HG03457 (cell line): ENCODE results near the gene RWDD1.
"Not testable (repeated sequence)": the region's sequence is repeated elsewhere in the genome, so short reads cannot be mapped to it uniquely, and the experiment has no call there.

Experiments
- ATAC-seq: cut with Tn5 transposase; IDR thresholded peaks from one replicate; pipeline ENCODE4 v1.9.1; 2021; ENCODE audit warnings: moderate number of reproducible peaks; ENCODE audit not compliant: unreplicated experiment

Gene RWDD1

DNA sequence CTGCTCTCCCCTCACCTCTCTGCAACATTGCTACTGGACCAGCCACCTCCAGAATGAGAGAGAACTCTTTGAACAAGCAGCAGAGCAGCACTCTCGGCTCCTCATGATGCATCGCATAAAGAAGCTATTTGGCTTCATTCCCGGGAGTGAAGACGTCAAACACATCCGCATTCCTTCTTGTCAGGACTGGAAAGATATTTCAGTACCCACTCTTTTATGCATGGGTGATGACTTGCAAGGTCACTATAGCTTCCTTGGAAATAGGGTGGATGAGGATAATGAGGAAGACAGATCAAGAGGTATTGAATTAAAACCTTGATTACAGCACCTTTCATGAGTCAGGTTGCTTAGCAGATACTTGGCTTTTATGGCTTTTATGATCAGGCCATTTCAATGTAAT, 13.4 kb upstream of the RWDD1 start:
- ATAC-seq = no peak

DNA sequence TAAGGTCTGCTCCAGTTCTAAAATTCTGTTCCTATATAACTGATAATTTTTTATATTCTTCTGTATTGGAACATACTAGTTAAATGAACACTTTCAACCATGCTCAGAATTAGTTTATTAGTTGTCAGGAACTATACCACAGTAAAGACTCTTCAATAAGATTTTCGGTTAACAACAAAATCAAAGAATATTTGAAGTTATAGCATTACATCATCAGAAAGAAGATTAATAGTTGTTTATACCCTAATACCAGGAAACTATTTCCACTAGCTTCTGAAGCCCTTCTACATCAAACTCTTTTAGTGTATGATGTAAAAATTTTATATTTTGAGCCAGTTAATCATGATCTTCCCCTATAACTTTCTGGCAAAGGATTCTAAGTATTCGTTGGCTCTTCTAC, 11.2 kb upstream of the RWDD1 start:
- ATAC-seq = no peak

DNA sequence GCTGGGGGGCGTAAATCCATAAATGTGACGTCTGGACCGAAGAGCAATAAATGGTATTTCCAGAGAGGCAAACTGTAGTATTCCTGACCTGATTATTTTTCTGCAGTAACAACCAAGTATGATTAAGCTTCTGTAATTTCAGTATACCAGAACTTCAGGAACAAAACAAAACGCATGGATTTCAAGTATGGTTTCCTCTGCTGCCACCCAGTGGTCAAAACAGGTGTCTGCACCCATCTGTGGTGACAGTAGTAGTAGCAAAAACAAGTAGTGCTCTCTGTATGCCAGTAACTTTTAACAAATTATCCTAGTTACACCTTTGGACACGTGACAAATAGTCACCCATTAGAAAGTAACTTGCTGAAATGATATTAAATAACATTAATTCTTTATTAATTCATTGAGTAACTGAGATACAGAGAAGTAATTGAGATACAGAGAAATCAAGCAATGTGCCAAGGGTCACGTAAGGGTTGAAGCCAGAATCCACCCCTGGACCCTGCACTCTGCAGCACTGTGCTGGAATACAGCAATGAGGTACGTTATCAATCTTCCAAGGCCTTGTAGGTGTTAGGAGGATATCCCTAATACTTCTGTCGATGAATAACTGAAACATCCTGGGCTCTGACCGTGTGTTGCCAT, 9.8 kb upstream of the RWDD1 start:
- no peak for ATAC-seq

DNA sequence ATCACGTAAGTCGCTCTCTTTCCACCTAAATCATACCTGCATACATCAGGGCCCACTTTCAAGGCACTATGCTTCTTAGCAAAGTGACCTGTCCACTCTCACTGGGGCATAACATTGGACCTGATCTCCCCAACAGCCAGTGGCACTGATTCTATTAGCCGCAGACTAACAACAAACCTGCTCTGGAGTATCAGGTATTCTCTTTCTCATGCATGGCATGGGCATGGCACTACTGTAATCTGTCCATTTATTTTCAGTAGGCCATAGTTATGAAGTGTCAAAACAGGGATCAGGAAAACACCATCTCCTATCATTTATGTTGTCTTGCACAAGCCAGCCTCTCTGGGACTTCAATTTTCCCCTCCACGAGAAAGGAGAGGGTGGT, 9.3 kb upstream of the RWDD1 start:
- ATAC-seq = no peak

DNA sequence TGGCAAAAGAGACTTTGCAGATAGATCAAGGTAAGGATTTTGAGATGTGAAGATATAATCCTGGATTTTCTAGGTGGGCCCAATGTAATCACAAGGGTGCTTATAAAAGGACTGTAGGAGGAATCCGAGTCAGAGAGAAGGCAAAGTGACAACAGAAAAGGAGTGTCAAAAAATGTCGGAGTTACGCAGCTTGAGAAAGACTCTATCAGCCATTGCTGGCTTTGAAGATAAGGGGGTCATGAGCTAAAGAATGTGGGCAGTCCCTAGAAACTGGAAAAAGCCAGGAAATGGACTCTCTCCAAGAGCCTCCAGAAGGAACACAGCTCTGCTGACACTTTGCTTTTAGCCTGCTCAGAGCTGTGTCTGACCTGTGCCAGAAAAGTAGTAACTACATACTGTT, 8.7 kb upstream of the RWDD1 start:
- no peak for ATAC-seq

DNA sequence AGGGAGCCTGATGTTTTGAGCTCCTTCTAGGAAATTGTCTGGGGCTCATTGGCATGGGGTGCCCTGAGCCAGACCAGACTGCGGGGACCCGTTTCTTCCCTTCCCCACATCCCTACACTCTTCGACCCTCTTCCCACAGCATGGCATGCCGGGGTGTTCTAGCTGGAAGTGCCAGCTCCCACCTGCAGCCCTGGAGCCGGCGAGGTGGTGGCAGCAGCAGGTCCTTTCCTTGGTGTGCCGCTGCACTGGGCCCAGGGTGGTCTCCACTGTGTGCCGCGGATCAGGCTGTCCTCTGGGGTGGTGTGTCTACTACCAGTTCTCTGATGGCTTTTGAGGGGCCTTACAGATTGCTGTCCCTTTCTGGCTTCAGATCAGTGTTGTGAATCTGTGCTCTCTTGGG, 7.5 kb upstream of the RWDD1 start:
- no peak for ATAC-seq

DNA sequence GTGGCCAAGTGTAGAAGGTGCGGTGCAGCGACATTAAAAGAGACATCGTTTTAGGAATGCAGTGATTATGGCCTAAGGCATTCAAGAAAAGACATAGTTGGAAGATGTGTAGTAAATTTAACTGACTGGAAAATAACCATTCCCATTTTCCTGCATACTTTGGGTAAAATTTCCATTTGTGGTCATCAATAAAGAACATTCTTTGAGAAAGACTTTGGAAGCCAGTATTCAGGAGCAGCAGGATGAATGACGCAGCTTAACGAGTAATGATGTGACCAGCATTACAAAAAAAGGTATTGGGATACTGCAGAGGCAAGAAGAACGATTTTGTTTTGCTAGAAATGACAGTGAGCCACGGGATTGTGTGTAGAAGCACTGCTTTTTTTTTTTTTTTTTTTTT, 7.0 kb upstream of the RWDD1 start:
- ATAC-seq = no peak

DNA sequence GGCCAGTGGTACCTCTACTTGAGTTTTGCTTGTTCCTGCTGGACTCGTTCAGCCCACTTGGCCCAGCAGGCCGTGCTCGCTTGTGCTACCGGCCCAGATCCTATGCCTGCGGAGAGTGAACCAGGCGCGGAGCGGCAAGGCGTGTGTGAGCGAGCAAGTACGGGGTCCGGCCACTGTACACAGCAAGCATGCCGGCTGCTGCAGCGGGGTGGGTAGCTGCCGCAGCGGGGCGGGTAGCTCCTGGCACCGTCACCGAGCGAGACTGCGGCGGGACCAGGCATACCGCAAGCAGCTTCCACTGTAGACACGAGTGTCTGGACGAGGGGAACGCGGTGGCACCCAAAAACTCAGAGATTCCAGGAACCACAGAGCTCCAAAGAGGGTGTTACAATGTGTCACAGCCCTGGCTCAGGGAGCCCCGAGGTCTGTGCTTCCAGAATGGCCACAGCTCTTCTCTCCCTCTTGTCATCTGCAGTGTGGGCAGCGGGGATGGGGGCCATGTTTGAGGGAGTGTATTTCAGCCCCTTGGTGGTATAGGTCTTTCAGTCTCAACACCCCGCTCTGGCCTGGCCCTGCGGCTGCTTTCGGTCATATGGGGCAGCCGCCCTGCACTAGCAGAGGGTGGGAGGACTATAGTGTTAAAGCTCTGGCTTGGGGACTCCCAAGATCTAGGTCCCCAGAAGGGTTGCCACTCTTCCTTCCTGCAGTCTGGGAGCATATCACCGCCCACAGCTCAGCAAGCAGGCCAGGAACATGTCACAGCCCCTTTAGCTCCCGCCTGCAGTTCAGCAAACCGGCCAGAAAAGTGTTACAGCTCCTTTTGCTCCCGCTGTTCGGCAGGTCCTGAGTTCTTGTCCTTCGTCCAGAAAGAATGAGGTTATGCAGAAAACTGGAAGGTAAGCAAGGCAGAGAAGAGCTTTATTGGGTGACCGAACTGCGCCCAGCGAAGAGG, 6.1 kb upstream of the RWDD1 start:
- ATAC-seq = no peak

DNA sequence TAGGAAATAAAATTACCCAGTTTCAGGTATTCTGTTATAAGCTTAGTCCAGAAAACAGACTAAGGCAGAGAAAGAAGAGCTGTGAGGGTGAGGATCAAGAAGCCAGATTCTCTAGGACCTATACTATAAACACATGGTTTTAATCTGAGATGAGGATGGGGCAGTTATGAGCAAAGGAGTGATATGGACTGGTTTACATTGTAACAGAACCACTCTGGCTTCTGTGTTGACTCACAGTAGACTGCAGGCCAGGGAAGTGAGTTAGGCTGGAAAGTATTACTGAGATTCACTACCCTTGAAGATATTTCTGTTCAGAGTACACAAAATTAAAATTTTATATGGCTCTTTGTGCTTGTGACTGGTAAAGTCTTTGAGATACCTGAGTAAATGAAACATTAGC, 3.2 kb upstream of the RWDD1 start:
- no peak for ATAC-seq

DNA sequence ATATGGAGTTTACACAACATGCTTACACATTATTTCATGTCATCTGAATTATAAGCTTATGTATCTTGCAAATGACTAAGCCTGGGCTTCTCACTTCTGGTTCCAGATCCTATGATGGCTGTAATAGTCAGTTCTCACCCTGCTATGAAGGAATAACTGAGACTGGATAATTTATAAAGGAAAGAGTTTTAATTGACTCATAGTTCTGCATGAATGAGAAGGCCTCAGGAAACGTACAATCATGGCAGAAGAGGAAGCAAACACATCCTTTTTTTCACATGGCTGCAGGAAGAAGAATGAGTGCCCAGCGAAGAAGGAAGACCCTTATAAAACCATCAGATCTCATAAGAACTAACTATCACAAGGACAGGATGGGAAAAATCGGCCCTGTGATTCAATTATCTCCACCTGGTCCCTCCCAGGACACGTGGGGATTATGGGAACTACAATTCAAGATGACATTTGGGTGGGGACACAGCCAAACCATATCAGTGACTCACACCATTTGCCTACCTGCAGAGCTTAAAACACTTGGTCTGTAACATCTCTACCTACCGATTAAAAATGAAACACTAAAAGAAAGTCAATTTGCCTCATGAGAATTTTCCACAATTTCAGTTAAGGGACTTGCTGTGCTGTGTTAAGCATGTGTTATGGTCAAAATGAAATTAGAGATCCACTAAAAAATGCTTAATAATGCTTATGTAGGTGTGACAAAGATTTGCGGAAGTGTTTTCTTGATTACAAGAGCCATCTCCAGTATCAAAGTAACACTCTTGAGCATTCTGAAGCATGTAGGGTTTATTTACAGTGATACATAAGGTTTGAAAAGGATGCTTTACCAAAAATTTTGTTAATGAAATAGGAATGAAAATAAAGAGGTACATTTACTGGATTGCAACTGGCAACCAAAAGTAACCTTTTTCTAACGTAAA, 2.2 kb upstream of the RWDD1 start:
- no peak for ATAC-seq

DNA sequence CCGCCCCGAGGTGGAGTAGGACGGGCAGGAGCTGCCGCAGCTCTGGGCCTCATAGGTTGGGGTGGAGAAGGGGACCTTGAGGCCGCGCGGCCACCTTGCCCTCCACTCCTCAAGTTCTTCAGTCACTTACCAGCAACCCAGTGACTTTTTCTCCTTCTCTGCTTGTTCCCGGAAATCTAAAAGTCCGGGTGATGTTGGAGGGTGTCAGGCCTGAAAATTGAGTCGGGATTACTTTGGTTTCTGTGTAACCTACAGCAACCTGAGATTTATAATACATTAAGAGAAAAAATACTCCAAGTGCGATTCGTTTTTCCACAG, 338 bp downstream of the RWDD1 start:
- ATAC-seq = no peak

DNA sequence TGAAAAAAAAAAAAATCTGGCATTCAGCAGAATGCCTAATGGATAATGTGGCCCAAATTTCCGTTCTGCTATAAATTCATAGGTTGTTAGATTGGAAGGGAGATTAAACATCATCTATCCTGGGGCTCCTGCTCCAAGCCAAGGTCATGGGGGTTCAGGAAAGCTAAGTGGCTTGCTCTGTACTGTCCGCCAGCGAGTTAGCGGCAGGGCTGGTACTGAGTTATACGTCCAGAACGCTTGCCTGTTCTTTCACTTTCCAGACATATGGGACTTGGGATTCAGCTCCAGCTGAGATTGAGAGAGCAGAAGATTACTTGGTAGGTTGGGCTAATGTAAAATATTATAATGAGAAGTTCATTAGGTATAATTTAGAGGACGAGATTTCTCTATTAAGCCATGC, 858 bp downstream of the RWDD1 start:
- no peak for ATAC-seq

DNA sequence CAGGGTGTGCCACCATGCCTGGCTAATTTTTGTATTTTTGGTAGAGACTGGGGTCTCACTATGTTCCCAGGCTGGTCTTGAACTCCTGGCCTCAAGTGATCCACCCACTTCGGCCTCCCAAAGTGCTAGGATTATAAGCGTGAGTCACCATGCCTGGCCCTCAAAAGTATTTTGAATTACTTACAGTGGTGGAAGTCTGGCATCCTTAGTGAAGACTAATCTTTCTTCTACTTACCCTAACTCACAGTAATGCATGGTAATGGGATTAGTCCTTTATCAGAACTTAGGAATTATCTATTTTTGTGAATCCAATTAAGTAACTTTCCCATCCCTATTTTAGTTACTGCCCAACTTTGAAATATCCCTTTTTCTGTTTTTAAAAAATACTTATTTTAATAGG, 3.9 kb downstream of the RWDD1 start:
- no peak for ATAC-seq

DNA sequence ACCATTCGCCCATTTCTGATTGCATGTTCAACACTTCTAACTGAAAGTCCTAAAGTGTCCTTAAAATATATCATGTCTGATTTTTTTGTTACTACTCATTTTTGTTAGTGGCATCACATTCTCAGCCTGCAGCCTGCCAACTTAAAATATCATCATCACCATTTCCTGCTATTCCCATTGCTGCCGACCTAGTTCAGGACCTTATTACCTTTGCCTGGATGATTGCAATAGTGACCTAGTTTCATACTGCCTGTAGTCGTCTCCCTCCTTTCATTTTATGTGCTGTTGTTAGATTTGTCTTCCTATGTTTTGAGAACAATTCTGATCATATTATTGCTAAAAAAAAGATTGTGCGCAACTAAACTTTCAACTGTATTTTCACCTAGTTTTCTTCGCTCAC, 6.2 kb downstream of the RWDD1 start:
- no peak for ATAC-seq

DNA sequence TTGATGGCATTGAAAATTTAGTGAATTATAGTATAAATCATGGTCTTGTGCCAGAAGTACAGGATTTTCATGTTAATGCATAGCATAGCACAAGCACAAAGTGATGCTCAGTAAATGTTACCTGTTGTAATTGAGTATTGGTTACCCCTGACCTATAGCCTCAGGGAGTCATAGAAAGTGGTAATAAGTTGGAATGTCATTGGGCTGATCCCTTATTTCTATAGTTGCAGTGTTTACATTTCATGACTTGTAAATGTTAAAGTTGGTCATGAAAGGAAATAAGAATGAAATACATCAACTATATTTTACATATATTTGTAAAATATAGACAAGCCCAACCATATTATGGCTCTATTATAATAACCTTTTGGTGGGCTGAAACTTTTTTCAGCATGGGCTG, 7.0 kb downstream of the RWDD1 start:
- ATAC-seq = no peak

DNA sequence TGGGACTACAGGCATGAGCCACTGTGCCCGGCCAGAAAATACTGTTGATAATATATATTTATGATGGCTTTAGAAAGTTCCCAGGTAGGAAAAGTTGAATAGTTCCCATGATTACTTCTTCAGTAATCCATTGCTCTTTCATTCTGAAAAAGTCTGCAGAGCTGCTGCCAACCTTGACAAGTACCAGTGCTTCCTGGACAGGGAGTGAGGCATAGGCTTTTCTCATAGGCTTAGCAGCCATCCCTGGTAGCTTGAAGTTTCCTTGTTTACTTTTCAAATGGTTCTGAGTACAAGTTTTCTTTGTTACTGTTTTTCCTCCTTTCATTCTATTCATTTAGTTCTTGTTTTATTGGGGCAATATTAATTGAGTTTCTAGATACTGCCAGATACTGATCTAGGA, 7.8 kb downstream of the RWDD1 start:
- no peak for ATAC-seq

DNA sequence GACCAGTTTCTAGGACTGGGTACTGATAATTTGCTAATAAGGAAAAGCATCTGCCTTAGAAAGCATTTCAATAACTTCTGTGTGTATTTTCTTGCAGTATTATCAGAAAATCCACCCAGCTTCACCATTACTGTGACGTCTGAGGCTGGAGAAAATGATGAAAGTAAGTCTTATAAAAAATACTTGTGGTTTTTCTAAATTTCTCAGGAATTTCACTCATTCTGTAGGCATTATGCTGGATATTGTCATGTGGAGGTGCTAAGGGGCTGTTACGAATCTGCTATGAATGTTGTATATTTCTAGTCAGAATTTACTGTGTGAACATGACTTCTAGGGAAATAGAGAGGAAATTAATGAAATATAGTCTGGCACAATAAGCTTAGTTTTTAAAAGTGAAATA, 8.9 kb downstream of the RWDD1 start:
- ATAC-seq = no peak

DNA sequence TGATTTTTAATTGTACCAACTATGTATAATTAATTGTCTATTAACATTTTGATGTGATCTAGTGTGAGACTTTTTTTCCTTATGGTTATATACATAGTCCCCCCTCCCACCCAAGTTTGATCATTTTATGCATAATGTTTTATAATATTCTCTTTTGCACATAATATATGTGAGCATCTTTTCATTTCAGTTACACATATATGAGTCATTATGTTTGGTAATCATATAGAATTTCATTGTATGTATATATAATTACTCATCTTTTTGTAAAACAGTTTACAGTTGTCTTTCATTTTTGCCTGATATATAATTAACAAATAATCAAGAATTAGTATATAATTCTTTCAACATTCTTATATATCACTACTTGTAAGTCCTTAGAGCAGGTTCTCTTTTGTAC, 15.0 kb downstream of the RWDD1 start:
- ATAC-seq = no peak

DNA sequence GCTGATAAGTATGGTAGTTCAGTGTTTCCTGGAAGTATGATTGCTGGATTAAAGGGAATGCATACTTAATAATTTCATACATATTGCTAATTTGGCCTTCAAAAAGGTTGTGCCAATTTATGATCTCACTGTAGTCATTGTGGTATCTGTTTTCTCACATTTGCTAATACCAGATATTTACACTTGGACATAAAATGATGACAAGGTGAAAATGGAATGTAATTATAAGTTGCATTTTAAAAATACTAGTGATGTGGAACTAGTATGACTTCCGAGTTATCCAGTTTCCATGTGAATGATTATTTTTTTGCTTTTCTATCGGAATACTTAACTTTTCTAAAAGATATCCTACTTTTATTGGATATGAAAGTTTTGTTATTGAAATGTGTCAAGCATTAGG, 15.4 kb downstream of the RWDD1 start:
- ATAC-seq = no peak

DNA sequence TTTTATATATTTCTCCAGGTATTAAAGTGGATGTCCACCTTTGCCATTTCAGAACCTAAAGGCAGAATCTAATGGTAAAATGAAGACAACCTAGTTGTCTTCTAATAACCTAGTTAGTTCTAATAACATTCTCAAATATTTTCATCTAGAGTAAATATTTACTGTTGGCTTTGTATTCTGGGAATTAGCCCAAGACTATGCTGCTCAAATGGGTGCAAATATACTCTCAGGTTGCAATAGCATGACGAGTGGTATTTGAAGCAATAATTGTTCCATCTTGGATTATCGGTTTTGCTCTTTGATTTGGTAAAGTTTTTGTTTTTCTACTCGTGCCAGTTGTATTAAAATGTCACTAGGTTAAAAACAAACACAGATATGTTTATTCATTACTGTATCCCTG, 23.9 kb downstream of the RWDD1 start:
- no peak for ATAC-seq

DNA sequence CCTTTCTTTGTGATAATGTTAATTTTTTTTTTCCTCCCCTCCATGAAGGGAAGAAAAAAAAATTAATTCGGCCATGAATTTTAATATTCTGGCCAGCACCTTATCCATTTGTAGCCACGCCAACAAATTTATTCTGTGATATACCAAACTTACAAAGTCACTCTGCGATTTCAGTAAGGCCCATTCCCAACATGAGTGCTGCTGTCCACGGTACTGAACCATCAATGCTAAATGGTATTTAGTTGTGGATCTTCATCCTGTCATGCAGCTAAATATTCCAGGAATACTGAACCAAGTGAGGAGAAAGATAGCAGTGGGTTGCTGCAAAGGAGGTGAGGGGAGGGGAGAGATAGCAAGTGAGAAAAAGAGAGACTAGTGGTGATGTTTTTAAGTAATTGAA, 25.5 kb downstream of the RWDD1 start:
- no peak for ATAC-seq

DNA sequence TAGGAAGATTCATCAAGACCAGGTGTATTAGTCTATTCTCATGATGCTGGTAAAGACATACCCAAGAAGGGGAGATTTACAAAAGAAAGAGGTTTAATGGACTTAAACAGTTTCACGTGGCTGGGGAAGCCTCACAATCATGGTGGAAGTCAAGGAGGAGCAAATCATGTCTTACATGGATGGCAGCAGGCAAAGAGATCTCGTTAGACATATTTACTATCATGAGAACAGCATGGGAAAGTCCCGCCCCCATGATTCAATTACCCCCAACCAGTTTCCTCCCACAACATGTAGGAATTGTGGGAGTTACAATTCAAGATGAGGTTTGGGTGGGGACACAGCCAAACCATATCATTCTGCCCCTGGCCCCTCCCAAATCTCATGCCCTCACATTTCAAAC, 32.6 kb downstream of the RWDD1 start:
- ATAC-seq = not testable (repeated sequence)
